H1 (cell line): ENCODE measurements around the gene DSCAM. TPM values are rescaled to one million over a fixed set of nuclear protein-coding genes. Genes with fewer than 3 reads are reported as not detected.

ENCODE experiments used
- KDM5A ChIP-seq: fragments of 200-600 bp; IDR thresholded peaks from 2 replicates; pipeline ENCODE4 v1.7.1; 2012; ENCODE audit warnings: mild to moderate bottlenecking, low read length, inconsistent platforms, mixed read lengths
- RXRA ChIP-seq: IDR thresholded peaks from 2 replicates; pipeline ENCODE4 v1.6.1; 2011; ENCODE audit warnings: low read depth, mild to moderate bottlenecking, low read length, moderate library complexity; ENCODE audit not compliant: insufficient read depth
- polyA plus RNA-seq, 7 experiments: library from polyadenylated mRNA; depleted of rRNA in 3 of 7; stranded (reverse) in 5 of 7; unstranded in 2 of 7; fragments of >200 nt in 5 of 7; fragments of 200-250 nt in 2 of 7; gene quantifications; 1 replicate in 5 of 7; 2 replicates in 1 of 7; 4 replicates in 1 of 7; pipeline versions ENCODE4 v1.2.1 to v1.2.3, GENCODE V29; 2011 to 2013; ENCODE audit warnings: missing spikeins in 2 of 7, mixed read lengths in 2 of 7
- total RNA-seq: library from RNA; stranded (reverse); fragmentation: NEBNext Ultra II Directional; extraction: Animal tissue kit (Norgen Biotek cat#: 25700); gene quantifications from 2 replicates; pipeline ENCODE4 v1.2.1, GENCODE V29; 2021
- TF ChIP-seq, protein P1 (sequence below): fragments of 300-600 bp; sonication (generic); IDR thresholded peaks from 2 replicates; pipeline ENCODE4 v1.7.1; 2012; ENCODE audit warnings: low read length, moderate library complexity, mild to moderate bottlenecking, inconsistent platforms; ENCODE audit not compliant: insufficient replicate concordance

DSCAM gene
- total and polyA plus RNA-seq, 2 of the 8 experiments (the other 6 are each of a cell fraction or from before 2014, with no cell fraction given): 0.02 to 0.15 TPM

DNA sequence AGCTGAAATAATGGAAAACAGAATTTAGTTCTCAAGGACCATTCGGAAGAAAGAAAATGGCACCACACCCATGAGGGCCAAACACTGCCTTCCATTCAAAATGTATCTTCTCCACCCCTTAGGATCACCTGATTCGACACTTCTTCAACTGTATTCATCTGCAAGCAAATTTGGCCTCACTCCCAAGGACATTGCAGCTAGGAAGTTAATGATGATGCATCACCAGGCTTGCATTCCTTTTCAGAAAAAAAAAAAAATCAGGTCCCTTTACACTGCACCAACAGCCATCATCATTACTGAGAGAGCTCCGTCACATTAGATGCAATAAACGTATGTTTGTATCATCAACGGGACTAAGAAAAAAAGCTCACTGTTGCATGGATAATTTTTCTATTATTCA is 611.4 kb downstream of the DSCAM start (continued):
- TF ChIP-seq, protein P1, sequence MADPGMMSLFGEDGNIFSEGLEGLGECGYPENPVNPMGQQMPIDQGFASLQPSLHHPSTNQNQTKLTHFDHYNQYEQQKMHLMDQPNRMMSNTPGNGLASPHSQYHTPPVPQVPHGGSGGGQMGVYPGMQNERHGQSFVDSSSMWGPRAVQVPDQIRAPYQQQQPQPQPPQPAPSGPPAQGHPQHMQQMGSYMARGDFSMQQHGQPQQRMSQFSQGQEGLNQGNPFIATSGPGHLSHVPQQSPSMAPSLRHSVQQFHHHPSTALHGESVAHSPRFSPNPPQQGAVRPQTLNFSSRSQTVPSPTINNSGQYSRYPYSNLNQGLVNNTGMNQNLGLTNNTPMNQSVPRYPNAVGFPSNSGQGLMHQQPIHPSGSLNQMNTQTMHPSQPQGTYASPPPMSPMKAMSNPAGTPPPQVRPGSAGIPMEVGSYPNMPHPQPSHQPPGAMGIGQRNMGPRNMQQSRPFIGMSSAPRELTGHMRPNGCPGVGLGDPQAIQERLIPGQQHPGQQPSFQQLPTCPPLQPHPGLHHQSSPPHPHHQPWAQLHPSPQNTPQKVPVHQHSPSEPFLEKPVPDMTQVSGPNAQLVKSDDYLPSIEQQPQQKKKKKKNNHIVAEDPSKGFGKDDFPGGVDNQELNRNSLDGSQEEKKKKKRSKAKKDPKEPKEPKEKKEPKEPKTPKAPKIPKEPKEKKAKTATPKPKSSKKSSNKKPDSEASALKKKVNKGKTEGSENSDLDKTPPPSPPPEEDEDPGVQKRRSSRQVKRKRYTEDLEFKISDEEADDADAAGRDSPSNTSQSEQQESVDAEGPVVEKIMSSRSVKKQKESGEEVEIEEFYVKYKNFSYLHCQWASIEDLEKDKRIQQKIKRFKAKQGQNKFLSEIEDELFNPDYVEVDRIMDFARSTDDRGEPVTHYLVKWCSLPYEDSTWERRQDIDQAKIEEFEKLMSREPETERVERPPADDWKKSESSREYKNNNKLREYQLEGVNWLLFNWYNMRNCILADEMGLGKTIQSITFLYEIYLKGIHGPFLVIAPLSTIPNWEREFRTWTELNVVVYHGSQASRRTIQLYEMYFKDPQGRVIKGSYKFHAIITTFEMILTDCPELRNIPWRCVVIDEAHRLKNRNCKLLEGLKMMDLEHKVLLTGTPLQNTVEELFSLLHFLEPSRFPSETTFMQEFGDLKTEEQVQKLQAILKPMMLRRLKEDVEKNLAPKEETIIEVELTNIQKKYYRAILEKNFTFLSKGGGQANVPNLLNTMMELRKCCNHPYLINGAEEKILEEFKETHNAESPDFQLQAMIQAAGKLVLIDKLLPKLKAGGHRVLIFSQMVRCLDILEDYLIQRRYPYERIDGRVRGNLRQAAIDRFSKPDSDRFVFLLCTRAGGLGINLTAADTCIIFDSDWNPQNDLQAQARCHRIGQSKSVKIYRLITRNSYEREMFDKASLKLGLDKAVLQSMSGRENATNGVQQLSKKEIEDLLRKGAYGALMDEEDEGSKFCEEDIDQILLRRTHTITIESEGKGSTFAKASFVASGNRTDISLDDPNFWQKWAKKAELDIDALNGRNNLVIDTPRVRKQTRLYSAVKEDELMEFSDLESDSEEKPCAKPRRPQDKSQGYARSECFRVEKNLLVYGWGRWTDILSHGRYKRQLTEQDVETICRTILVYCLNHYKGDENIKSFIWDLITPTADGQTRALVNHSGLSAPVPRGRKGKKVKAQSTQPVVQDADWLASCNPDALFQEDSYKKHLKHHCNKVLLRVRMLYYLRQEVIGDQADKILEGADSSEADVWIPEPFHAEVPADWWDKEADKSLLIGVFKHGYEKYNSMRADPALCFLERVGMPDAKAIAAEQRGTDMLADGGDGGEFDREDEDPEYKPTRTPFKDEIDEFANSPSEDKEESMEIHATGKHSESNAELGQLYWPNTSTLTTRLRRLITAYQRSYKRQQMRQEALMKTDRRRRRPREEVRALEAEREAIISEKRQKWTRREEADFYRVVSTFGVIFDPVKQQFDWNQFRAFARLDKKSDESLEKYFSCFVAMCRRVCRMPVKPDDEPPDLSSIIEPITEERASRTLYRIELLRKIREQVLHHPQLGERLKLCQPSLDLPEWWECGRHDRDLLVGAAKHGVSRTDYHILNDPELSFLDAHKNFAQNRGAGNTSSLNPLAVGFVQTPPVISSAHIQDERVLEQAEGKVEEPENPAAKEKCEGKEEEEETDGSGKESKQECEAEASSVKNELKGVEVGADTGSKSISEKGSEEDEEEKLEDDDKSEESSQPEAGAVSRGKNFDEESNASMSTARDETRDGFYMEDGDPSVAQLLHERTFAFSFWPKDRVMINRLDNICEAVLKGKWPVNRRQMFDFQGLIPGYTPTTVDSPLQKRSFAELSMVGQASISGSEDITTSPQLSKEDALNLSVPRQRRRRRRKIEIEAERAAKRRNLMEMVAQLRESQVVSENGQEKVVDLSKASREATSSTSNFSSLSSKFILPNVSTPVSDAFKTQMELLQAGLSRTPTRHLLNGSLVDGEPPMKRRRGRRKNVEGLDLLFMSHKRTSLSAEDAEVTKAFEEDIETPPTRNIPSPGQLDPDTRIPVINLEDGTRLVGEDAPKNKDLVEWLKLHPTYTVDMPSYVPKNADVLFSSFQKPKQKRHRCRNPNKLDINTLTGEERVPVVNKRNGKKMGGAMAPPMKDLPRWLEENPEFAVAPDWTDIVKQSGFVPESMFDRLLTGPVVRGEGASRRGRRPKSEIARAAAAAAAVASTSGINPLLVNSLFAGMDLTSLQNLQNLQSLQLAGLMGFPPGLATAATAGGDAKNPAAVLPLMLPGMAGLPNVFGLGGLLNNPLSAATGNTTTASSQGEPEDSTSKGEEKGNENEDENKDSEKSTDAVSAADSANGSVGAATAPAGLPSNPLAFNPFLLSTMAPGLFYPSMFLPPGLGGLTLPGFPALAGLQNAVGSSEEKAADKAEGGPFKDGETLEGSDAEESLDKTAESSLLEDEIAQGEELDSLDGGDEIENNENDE: no peak
- TF ChIP-seq RXRA: no peak
- no peak for TF ChIP-seq KDM5A
